SU-DHL-6 (cell line): ENCODE measurements around the gene LSR.

Source experiments
- CTCF ChIP-seq: fragments of 200-600 bp; sonication (generic); IDR thresholded peaks from one replicate; pipeline ENCODE4 v1.5.1; 2017; ENCODE audit warnings: antibody characterized with exemption, mild to moderate bottlenecking, low read length, moderate library complexity; ENCODE audit not compliant: insufficient read depth, poor library complexity, severe bottlenecking
- EZH2phosphoT487 ChIP-seq: fragments of 200-600 bp; sonication (generic), shearing (Covaris generic); conservative IDR thresholded peaks from 2 replicates; pipeline ENCODE4 v1.6.1; 2018; ENCODE audit warnings: mild to moderate bottlenecking, antibody characterized with exemption, low read length, moderate library complexity, mixed read lengths

GRCh38 chr19:35236638-35237400 lies 12.0 kb upstream of the LSR start:
- peak; percentile 14 for TF ChIP-seq CTCF
- TF ChIP-seq EZH2phosphoT487: no peak
